Suprapubic skin (tissue), 4 donors: ENCODE results near the gene MYO5B.

Source experiments
- CTCF ChIP-seq, 2 donors: fragments of 200-600 bp in 1 of 2; fragments of 450-650 bp in 1 of 2; sonication (generic) in 1 of 2; IDR thresholded peaks; one replicate each; pipeline ENCODE4 v1.5.1; 2016 to 2019; ENCODE audit warnings: antibody characterized with exemption in 2 of 2, mild to moderate bottlenecking in 1 of 2, moderate library complexity in 1 of 2
- POLR2A ChIP-seq, 2 donors: fragments of 450-650 bp; IDR thresholded peaks; one replicate each; pipeline ENCODE4 v1.6.1; 2017; ENCODE audit warnings: antibody characterized with exemption in 2 of 2, mild to moderate bottlenecking in 2 of 2, moderate library complexity in 2 of 2
- POLR2AphosphoS5 ChIP-seq, 3 donors: sonication (generic); formaldehyde crosslinking; IDR thresholded peaks; one replicate each; pipeline ENCODE4 v1.6.1; 2017; ENCODE audit warnings: antibody characterized with exemption in 3 of 3

DNA sequence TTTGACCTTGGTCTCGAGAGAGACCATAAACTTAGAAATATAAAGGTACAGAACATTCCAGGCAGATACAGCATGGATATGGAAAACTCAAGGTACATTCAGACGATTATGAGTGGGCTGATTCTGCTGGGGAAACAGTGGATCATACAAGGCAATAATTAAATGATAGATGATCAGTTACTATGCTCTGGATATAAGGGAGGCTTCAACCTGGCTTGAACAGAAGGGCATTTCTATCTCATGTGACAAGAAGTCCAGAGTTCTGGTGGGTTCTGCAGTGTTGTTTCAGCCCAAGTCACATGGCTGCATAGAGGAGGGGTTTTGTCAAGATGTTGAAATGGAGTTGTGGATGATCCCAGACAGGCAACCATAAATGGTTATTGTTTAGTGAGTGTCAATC, 23.5 kb downstream of the MYO5B start:
- TF ChIP-seq POLR2A (IDR thresholded peaks at IDR 0.05) (no peak), CTCF (IDR thresholded peaks at IDR 0.05) (no peak), POLR2AphosphoS5 (IDR thresholded peaks at IDR 0.05) (no peak)
